ENCODE results near the gene CDCA4.

GRCh38 chr14:105020815-105021655 is at the start of gene CDCA4:
- TF ChIP-seq CTCF (IDR thresholded peaks at IDR 0.05) (peak in 3 of 6 experiments; percentile 7 to 28 (median 23)), POLR2A (IDR thresholded peaks at IDR 0.05) (peak in 3 of 4 donors; percentile 75 to 84 (median 81))

Data from esophagus squamous epithelium (tissue), 4 donors.